Hepatocyte (in vitro differentiated cells): ENCODE measurements around the gene PDIA6. TPM values are rescaled to one million over a fixed set of nuclear protein-coding genes. Genes with fewer than 3 reads are reported as not detected.

ENCODE experiments used
- DNase-seq: peaks from one replicate; pipeline ENCODE4 v3.0.0-alpha.2; 2016; ENCODE audit warnings: low spot score
- H2AFZ ChIP-seq: fragments of 200-600 bp; sonication (generic); 2 replicates; pipeline ENCODE4 v1.6.0; 2016; ENCODE audit warnings: antibody characterized with exemption, mild to moderate bottlenecking
- H3K27ac ChIP-seq: fragments of 200-600 bp; sonication (generic); 2 replicates; pipeline ENCODE4 v1.5.1; 2016; ENCODE audit warnings: mild to moderate bottlenecking
- H3K27me3 ChIP-seq: fragments of 200-600 bp; sonication (generic); 2 replicates; pipeline ENCODE4 v1.6.1; 2016
- H3K36me3 ChIP-seq: fragments of 200-600 bp; sonication (generic); replicated peaks from 2 replicates; pipeline ENCODE4 v1.5.1; 2016; ENCODE audit warnings: low read depth; ENCODE audit not compliant: insufficient read depth
- H3K4me1 ChIP-seq: fragments of 200-600 bp; sonication (generic); 2 replicates; pipeline ENCODE4 v1.5.1; 2016; ENCODE audit warnings: mild to moderate bottlenecking, moderate library complexity; ENCODE audit not compliant: insufficient read depth
- H3K4me2 ChIP-seq: fragments of 200-600 bp; sonication (generic); 2 replicates; pipeline ENCODE4 v1.6.0; 2016
- H3K4me3 ChIP-seq: fragments of 200-600 bp; sonication (generic); 2 replicates; pipeline ENCODE4 v1.5.1; 2016; ENCODE audit warnings: mild to moderate bottlenecking
- H3K79me2 ChIP-seq: fragments of 200-600 bp; sonication (generic); 2 replicates; pipeline ENCODE4 v1.6.0; 2017; ENCODE audit warnings: mild to moderate bottlenecking
- H3K9me2 ChIP-seq: fragments of 200-600 bp; sonication (generic); replicated peaks from 2 replicates; pipeline ENCODE4 v1.6.0; 2017; ENCODE audit warnings: mild to moderate bottlenecking; ENCODE audit not compliant: insufficient read depth
- H3K9me3 ChIP-seq: fragments of 200-600 bp; sonication (generic); 2 replicates; pipeline ENCODE4 v1.5.1; 2016; ENCODE audit warnings: low read depth, mild to moderate bottlenecking
- H4K20me1 ChIP-seq: fragments of 200-600 bp; sonication (generic); 2 replicates; pipeline ENCODE4 v1.6.0; 2016; ENCODE audit warnings: mild to moderate bottlenecking; ENCODE audit not compliant: insufficient read depth, poor library complexity, severe bottlenecking
- EZH2 ChIP-seq: fragments of 200-600 bp; sonication (generic); IDR thresholded peaks from 2 replicates; pipeline ENCODE4 v1.6.1; 2016; ENCODE audit warnings: antibody characterized with exemption, mild to moderate bottlenecking, borderline replicate concordance
- EZH2phosphoT487 ChIP-seq: fragments of 200-600 bp; sonication (generic); IDR thresholded peaks from one replicate; pipeline ENCODE4 v1.6.1; 2018; ENCODE audit warnings: antibody characterized with exemption, mild to moderate bottlenecking, low read depth, moderate library complexity; ENCODE audit not compliant: unreplicated experiment, severe bottlenecking
- WGBS: methylation state at CpG from one replicate; pipeline ENCODE4 v1.1.6; 2016; ENCODE audit warnings: low lambda C conversion rate; ENCODE audit errors: missing lambda C conversion rate; 5-methylcytosine and 5-hydroxymethylcytosine counted together
- polyA plus RNA-seq: library from polyadenylated mRNA; unstranded; fragments of >200 nt; fragmentation: Nextera tagmentation; extraction: Ambion mirVana; gene quantifications from 2 replicates; pipeline ENCODE4 v1.2.1, GENCODE V29; 2016
- total RNA-seq: library from RNA; depleted of rRNA; stranded (reverse); fragments of >200 nt; gene quantifications from 2 replicates; pipeline ENCODE4 v1.2.3, GENCODE V29; 2014
- TF ChIP-seq, protein P1 (sequence below): fragments of 200-600 bp; sonication (generic); IDR thresholded peaks from 2 replicates; pipeline ENCODE4 v1.5.1; 2016; ENCODE audit warnings: antibody characterized with exemption, mild to moderate bottlenecking; ENCODE audit not compliant: poor library complexity

Gene PDIA6
- total and polyA plus RNA-seq, 2 experiments from 2014 or later: 507 to 715 TPM

GRCh38 chr2:10777842-10778723 is 34.5 kb downstream of the PDIA6 start:
- no peaks in the 10 kb centered on the region for H3K36me3 ChIP-seq

GRCh38 chr2:10777111-10777841 is 35.3 kb downstream of the PDIA6 start:
- Histone ChIP-seq H3K4me2 (no peak overlapping the region), H3K27ac (no peak overlapping the region), H3K4me3 (no peak overlapping the region), H3K36me3 (no peaks in the 10 kb centered on the region), H2AFZ (no peak overlapping the region), H3K9me3 (no peaks in the 10 kb centered on the region), H3K27me3 (no peaks in the 10 kb centered on the region), H3K79me2 (no peaks in the 10 kb centered on the region), H3K4me1 (peaks cover 19% of the 10 kb centered on the region), H4K20me1 (no peaks in the 10 kb centered on the region), H3K9me2 (no peaks in the 10 kb centered on the region)
- TF ChIP-seq EZH2 (no peak), EZH2phosphoT487 (no peak)
- TF ChIP-seq, protein P1, sequence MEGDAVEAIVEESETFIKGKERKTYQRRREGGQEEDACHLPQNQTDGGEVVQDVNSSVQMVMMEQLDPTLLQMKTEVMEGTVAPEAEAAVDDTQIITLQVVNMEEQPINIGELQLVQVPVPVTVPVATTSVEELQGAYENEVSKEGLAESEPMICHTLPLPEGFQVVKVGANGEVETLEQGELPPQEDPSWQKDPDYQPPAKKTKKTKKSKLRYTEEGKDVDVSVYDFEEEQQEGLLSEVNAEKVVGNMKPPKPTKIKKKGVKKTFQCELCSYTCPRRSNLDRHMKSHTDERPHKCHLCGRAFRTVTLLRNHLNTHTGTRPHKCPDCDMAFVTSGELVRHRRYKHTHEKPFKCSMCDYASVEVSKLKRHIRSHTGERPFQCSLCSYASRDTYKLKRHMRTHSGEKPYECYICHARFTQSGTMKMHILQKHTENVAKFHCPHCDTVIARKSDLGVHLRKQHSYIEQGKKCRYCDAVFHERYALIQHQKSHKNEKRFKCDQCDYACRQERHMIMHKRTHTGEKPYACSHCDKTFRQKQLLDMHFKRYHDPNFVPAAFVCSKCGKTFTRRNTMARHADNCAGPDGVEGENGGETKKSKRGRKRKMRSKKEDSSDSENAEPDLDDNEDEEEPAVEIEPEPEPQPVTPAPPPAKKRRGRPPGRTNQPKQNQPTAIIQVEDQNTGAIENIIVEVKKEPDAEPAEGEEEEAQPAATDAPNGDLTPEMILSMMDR: no peak
- 92% methylated on average over 26 of the region's 26 CpGs for WGBS
- no peak for DNase-seq

More at GRCh38 chr2:10777842-10778723, 34.5 kb downstream of the PDIA6 start:
- 98% methylated on average over 27 of the region's 27 CpGs for WGBS
- no peaks in the 10 kb centered on the region for H3K79me2 ChIP-seq
- no peaks in the 10 kb centered on the region for H3K27me3 ChIP-seq
- no peak overlapping the region for H3K4me2 ChIP-seq
- H3K27ac ChIP-seq: no peak overlapping the region
- H4K20me1 ChIP-seq: no peaks in the 10 kb centered on the region
- H3K4me1 ChIP-seq: peaks cover 19% of the 10 kb centered on the region
- no peak overlapping the region for H2AFZ ChIP-seq
- no peaks in the 10 kb centered on the region for H3K9me2 ChIP-seq
- no peaks in the 10 kb centered on the region for H3K9me3 ChIP-seq
- H3K4me3 ChIP-seq: no peak overlapping the region
- DNase-seq: no peak
- TF ChIP-seq, protein P1: no peak
- no peak for TF ChIP-seq EZH2phosphoT487
- TF ChIP-seq EZH2: no peak

DNA sequence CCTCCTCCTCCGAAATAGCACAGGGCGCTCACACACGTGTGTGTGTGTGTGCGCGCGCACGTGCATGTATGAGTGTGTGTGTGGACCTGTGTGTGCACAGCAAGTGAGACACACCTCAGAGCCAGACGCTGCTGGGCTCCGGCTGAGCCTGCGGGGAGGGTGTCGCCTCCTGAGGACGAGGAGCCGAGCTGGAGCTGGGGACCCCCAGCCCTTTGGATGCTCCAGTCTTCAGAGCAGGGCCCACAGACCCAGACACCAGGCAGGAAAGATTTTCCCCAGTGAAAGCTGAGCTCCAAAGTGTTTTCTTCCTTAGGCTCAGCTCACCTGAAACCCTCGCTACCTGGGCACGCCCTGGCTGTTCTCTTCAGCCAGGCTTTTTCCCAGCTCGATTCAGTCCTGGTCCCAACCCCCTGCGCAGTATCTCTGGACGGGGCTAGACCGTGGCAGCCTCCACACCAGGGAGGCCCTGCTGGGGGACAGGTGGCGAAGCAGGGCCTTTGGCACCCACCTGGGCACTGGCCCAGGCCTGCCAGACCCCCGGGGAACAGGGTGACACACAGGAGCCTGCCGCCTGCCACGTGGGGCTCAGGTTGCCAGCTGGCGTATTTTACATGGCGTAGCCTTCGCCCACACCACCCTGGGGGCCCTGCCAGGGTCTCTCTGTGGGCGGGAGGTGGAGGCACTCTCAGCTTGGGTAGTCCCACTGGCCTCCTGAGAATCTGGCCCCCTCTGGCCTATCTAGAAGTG is 36.2 kb downstream of the PDIA6 start:
- H3K36me3 ChIP-seq: no peaks in the 10 kb centered on the region
- H3K27me3 ChIP-seq: no peaks in the 10 kb centered on the region
- H3K4me2 ChIP-seq: no peak overlapping the region
- no peaks in the 10 kb centered on the region for H4K20me1 ChIP-seq
- H3K27ac ChIP-seq: no peak overlapping the region
- no peak for DNase-seq
- WGBS: 93% methylated on average over 27 of the region's 27 CpGs
- no peak overlapping the region for H2AFZ ChIP-seq
- H3K9me2 ChIP-seq: no peaks in the 10 kb centered on the region
- TF ChIP-seq, protein P1: no peak
- no peak for TF ChIP-seq EZH2
- TF ChIP-seq EZH2phosphoT487: no peak
- H3K4me1 ChIP-seq: peaks cover 19% of the 10 kb centered on the region
- H3K79me2 ChIP-seq: no peaks in the 10 kb centered on the region
- no peaks in the 10 kb centered on the region for H3K9me3 ChIP-seq
- H3K4me3 ChIP-seq: no peak overlapping the region
